ENCODE results near the gene PLEKHG4B.
"Not testable (repeated sequence)": the region's sequence is repeated elsewhere in the genome, so short reads cannot be mapped to it uniquely, and the experiment has no call there.

PLEKHG4B gene

DNA sequence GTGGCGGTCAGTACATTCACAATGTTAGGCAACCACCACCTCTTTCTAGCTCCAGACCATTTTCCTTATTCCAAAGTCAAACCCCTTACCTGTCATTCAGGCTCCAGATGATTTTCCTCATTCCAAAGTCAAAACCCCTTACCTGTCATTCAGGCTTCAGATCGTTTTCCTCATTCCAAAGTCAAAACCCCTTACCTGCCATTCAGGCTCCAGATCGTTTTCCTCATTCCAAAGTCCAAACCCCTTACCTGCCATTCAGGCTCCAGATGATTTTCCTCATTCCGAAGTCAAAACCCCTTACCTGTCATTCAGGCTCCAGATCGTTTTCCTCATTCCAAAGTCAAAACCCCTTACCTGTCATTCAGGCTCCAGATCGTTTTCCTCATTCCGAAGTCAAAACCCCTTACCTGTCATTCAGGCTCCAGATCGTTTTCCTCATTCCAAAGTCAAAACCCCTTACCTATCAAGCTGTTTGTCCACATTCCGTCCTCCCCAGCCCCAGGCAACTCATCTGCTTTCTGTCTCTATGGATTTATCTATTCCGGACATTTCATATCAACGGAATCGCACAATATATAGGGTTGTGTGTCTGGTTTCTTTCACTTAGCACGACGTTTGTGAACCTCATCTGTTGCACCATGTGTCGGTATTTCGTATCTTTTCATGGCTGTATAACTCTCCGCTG, 5.2 kb downstream of the PLEKHG4B start:
- no peak for DNase-seq

DNA sequence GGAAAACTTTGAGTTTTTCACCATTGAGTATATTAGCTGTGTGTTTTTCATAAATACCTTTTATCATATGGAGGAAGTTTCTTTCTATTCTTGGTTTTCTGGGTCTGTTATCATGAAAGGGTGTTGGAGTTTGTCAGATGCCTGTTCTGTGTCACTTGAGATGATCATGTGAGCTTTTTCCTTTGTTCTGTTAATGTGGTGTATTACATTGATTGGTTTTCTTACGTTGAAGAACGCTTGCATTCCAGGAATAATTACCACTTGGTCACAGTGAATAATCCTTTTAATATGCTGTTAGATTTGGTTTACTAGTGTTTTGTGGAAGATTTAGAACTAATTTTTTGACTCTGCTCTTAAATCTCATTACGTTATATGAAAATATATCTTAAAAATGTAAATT, 7.8 kb downstream of the PLEKHG4B start:
- no peak for DNase-seq

DNA sequence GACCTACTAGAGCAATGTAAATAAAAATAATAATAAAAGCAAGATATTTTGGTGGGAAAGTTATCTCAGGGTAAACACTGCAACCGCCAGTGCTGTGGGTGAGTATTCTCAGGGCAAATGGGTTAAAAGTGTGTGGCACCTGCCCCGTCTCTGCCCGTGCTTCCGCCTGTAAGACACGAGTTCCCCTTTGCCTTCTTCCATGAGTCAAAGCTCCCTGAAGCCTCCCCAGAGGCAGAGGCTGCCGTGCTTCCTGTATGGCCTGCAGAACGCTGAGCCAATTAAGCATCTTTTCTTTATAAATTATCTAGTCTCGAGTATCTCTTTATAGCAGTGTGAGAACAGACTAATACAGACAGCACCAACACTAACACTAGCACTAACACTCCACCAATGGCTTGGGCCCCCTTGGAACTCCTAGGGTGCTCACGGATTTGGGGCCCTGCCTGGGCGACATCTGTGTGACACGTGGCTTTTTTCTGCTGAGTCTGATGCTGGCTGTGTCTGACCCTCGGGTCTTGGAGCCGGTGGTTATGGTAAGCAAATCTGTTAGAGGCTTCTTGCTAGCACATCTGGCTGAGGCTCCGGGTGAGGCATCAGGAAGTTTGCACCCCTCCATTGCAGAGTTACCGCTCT, 10.6 kb downstream of the PLEKHG4B start:
- DNase-seq: no peak

DNA sequence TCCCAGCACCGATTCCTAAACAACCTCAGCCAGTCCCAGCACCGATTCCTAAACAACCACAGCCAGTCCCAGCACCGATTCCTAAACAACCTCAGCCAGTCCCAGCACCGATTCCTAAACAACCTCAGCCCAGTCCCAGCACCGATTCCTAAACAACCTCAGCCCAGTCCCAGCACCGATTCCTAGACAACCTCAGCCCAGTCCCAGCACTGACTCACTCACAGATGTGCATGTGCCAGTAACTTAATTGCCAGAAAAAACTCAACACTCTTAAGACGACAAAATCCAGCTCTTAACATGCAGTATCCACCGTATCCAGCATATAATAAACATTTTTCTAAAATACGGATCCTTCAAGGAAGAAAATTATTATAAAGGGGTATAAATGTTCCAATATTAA, 12.1 kb downstream of the PLEKHG4B start:
- not testable (repeated sequence) for DNase-seq

DNA sequence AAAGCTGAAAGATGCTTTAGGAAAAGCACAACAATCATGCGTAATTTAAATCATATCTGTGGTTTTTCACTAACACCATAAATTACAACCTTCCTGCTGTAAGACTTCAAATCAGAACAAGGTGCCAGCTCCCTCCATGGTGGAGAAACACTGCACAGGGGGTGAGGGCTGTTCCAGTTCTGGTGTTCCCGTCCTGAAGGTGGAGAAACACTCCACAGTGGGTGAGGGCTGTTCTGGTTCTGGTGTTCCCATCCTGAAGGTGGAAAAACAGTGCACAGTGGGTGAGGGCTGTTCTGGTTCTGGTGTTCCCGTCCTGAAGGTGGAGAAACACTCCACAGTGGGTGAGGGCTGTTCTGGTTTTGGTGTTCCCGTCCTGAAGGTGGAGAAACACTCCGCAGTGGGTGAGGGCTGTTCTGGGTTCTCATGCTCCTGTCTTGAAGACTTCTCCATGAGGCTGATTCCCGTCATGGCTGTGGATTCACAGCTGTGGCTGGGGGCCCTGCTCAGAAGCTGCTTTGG, 12.9 kb downstream of the PLEKHG4B start:
- DNase-seq: no peak

DNA sequence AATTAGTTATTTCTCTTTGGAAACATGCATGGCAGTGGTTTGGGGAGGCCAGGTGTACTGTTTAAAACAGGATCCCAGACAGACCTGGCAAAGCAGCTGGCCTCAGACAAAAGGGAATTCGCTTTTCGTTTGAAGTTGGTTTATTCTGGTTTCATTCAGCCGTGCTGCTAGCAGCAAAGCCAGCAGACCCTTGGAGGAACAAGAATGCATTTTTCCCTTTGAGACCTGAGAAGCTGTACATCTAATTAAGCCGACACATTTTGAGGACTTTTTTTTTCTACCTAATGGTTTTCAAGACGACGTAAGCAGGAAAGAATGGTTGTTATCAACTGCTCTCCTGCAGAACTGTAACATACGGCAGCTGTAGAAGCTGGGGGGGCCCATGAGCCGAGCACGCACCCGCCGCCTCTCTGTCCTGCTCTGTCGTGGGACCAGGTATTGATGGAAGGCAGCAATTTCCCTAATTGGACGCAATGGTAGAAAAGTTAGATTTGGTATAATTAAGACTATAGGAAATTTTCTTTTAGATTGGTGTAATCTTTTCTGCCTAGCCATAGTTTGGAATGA, 13.6 kb downstream of the PLEKHG4B start:
- no peak for DNase-seq

DNA sequence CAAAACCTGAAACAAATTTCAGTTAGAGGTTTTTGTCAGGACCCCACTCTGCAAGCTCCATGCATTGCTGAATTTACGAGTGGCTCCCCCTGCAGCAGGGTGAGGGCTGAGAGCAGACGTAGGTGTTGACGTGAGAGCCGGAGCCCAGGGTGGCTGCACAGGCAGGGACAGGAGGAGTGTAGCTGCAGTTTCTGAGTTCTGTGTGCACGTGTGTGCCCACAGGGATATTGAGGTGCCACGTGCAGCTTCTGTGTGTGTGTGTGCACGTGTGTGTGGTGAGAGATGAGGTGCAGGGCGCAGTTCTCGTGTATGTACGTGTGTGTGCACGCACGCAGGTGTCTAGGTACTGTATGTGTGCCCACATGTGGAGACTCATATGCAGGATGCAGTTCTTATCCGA, 14.6 kb downstream of the PLEKHG4B start:
- DNase-seq: no peak

DNA sequence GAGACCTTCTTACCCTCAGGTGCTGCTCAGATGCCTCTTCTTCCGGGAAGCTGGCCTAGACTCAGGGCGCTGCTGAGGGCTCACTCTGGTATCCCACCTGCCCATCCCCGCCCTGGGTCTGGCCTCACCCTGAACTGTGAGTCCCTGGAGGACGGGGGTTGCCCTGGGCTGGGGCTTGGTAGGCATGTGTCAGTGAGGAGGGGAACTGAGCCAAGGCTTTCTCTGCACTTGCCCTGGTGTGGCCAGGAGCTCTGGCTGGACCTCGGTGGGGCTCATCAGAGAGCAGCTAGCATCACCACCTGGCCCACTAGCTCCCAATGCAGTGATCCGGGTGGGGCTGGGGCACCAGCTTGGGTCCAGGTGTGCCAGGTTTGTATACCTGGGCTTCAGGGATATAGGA, 15.6 kb downstream of the PLEKHG4B start:
- DNase-seq: no peak

DNA sequence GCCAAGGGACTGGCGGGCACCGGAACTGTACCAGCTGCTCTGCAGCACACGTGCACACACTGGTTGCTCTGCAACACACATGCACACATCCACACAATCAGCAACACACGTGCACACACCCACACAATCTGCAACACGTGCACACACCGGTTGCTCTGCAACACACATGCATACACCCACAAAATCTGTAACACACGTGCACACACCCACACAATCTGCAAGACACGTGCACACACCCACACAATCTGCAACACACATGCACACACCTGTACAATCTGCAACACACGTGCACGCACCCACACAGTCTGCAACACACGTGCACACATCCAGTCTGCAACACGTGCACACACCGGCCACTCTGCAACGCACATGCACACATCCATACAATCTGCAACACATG, 17.9 kb downstream of the PLEKHG4B start:
- no peak for DNase-seq

DNA sequence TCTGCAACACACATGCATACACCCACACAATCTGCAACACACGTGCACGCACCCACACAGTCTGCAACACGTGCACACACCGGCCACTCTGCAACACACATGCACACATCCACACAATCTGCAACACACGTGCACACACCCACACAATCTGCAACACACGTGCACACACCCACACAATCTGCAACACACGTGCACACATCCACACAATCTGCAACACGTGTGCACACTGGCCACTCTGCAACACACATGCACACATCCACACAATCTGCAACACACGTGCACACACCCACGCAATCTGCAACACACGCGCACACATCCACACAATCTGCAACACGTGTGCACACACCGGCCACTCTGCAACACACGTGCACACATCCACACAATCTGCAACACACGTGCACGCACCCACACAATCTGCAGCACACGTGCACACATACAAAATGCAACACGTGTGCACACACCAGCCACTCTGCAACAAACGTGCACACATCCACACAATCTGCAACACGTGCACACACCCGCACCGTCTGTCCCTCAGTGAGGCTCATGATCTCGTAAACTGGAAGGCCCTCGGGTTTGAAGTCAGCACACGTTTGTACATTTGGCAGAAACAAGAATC, 18.4 kb downstream of the PLEKHG4B start:
- DNase-seq: no peak

DNA sequence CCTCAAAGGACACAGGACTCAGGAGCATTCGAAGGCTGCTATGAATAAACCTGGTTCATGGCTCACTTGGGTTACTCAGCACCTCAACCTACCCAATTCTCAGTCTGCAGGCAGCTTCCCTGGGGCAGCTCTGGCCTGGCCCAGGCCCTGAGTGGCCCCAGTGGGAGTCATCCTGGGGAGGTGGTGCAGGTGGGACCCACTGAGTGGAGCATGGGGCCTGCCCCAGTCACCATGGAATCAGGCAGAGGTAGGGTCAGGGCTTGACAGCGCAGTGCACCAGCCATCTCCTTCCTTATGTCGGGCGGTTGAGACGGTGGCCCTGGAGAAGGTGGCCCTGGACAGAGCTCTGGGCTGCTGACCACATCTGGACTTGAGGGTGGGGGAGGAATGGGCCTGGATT, 19.2 kb downstream of the PLEKHG4B start:
- no peak for DNase-seq

DNA sequence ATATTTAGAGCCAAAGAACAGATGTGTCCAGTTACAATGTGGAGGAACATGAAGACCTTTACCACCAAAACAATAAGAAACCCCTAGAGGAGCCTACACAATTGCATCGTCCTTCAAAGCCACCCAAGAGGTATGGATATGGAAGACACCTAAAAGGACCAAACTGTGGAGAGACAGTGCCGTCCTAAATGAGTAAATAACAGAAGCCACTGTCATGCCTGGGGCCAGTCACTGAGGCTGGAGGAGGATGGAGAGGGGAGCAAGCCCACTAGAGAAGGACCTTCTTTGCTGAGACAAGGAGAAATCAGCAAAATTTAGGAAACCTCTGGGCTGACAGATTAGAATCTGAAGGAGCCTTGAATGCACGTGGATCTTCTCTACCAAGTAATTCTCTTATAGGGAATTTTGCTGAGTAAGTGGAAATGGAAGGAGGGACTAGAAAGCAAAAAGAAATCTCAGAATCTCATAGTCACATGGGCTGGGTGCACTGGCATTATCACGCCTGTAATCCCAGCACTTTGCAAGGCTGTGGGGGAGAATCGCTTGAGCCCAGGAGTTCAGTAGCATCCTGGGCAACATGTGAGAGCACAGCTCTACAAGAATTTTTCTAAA, 27.6 kb downstream of the PLEKHG4B start:
- DNase-seq: no peak

DNA sequence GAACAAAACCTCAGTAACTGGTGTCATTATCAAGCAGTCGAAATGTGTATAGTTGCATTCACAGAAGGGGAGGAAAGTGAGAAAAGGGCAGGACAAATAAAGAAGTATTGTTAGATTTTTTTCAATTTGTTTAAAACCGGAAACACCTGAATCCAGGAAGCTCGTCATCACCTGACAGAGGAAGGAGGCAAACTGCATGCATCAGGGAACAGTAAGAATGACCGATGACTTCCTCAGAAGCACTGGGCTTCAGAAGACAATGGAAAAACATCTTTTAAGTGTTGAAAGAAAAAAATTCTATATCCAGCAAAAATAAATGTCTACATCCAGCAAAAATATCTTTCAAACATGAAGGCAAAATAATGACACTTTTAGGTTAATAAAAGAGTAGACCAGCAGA, 29.5 kb downstream of the PLEKHG4B start:
- DNase-seq: no peak

DNA sequence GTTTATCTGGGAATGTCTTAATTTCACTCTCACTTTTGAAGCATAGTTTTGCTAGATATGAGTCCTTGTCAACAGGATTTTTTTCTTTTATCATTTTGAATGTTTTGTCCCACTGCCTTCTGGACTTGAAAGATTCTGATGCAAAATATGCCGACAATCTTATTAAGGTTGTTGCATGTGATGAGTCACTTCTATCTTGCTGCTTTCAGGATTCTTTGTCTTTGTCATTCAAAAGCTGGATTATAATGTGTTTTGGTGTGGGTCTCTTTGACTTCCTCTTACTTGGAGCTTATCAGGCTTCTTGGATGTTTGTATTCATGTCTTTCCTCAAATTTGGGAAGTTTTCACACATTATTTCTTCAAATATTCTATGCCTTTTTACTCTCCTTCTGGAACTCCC, 33.8 kb downstream of the PLEKHG4B start:
- no peak for DNase-seq

DNA sequence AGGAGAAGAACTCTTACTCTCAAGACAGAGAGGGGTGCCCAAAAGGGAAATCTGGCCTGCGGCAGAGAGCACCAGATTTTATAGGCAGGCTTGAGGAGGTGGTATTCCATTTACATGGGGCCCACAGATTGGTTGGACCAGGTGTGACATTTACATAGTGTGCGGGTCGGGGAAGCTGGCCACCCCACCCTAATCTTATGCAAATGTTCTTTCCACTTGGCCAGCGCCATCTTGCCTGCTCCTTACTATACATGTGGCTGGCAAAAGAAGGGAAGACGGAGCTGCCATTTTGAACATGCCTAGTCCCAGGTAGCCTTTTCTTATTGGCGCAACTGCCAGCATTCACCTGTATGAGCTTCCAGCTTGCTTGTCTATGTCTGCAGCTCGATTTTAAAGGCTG, 34.8 kb downstream of the PLEKHG4B start:
- DNase-seq: no peak

DNA sequence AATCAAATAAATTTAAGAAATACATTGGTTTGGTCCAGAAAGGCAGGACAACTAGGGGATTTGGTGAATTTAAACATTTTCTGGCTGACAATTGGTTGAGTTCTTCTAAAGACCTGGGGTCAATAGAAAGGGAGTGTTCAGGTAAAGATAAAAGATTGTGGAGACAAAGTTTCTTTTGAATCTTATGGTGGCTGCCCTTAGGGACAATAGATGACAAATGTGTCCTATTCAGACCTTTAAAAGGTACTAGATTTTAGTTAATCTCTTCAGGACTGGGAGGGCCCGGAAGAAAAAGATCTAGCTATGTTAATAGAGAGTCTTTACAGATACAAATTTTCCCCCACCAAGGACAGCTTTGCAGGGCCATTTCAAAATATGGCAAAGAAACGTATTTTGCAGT, 35.9 kb downstream of the PLEKHG4B start:
- DNase-seq: no peak

DNA sequence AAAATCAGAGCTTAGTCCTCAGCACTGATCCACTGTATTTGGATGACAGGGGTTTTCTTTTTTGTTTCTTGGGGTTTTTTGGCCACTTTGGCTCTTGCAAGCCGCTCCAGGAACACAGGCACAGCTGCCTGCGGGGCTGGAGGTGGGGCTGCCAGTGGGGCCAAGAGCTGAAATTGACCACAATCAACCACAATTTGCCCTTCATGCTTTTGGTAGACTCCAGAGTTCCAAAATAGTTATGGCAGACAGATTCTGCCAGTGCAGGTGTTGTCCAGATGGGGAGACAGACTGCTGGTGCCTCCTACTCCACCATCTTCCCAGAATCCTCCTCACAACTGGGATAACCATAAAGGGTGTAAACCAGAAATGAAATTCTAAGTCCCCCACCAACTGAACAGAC, 36.5 kb downstream of the PLEKHG4B start:
- DNase-seq: no peak

DNA sequence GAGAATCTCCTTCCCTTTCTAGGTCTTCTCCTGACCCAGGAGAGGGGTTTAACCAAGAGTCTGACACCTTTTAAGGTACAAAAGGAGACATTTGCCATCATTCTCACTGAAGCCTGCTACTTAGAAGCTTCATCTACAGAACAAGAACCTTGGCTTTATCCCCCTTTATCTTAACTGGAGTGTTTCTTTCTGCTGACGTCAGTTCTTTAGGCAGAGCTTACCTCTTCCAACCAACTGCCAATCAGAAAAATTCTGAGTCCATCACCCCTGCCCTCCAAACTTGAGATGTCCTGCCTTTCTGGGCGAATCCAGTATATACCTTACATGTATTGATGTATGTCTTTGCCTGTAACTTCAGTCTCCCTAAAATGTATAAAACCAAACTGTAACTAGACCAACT, 37.2 kb downstream of the PLEKHG4B start:
- no peak for DNase-seq

DNA sequence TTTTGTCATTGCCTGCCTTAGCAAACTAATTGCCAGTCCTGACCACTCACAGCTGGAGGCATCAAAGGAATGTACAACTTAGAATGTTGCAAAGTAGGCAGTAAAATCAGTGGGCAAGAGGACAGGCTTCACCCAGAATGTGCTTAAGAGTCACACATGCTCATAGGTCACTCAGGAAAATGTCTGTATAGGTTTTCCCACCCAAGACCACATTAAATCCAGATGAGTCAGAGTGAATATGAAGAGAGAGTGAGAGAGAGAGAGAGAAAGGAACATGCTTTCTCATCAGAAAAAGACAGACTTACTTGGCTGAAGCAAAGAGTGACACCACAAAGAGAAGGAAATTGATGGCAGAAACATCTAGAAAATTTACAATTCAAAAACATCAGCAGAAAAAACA, 37.9 kb downstream of the PLEKHG4B start:
- DNase-seq: no peak

DNA sequence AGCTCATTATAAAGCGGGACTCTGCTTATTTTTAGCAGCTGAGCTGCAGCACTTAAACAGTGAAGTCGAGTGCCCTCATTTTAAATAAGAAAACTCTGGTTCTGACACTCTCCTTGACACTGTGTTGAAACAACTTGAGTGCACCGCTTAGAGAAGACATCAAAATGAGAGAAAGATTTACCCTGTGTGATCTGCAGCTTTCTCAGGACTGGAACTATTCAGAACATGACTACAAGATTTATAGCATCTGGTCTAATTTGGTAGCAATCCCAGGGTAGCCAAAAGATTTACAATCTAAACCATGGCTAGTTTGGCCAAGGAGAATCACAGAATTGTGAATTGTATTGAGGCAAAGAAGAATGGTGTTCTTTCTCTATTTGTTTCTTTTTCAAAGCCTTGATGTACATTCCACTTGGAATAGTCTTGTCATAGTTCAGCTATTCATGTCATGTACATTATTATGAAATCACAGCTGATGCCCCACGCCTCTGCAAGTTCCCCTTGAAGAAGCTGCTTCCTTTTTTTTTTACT, 38.7 kb downstream of the PLEKHG4B start:
- no peak for DNase-seq

DNA sequence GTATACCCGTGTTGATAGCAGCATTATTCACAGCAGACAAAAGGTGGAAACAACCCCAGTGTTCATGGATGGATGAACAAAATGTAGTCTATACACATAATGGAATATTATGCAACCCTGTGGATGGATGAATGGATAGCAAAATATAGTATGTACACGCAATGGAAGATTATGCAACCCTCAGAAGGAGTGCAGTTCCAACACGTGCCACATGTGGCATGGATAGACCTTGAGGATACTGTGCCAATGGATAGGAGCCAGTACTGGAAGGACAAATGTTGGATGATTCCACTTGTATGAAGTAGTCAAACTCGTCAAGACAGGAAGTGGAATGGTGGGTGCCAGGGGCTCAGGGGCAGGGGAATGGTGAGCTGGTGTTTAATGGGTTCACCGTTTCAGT, 44.9 kb downstream of the PLEKHG4B start:
- DNase-seq: no peak

DNA sequence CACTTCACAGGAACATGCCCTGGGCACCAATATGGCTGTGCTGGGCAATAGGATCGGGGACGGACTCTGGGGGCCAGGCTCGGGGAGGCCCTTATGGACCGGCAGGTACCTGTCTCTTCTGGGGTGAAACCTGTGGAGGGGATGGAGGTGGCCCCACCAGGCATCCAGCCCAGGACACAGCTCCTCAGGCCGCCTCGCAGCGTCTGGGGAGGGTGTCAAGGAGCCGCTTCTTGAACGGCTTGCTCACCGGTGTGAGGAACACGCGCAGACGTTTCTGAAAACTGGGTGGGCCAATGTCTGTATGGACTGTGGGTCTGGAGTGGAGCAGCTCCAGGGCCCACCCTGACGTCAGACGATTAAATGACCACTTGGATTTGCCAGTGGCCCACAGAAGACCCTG, 45.8 kb downstream of the PLEKHG4B start:
- no peak for DNase-seq

DNA sequence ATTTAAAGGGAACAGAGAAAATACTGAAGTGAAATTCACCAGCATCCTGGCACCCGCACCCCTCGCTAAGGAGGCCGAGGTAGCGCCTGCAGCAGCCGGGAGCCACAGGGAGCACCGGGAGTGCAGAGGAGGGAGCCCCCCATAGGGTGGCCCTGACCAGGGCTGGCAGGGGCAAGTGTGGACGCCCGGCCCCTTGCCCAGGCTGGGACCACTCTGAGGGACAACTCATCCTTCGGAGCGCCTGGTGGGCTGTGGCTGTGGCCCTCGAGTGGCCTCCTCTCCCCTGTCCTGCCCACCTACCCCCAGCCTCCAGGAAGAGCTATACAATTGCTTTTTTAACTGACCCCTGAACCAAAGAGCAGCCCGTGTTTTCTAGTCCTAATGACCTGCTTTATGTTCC, 47.0 kb downstream of the PLEKHG4B start:
- no peak for DNase-seq

Data from activated effector memory CD4-positive, alpha-beta T cell treated with Interleukin-2 at 50 U/mL for 16 hours (primary cell).